H9 (cell line): ENCODE data around the gene GIMAP7. TPM values are rescaled to one million over a fixed set of nuclear protein-coding genes. Genes with fewer than 3 reads are reported as not detected.

Source experiments
- DNase-seq: peaks from one replicate; pipeline ENCODE4 v3.0.0-alpha.2; 2017
- H2AFZ ChIP-seq: one replicate; pipeline ENCODE4 v1.6.1; 2013; ENCODE audit warnings: mild to moderate bottlenecking, low read length, control low read depth, moderate library complexity
- H2AK5ac ChIP-seq: 2 replicates; pipeline ENCODE4 v1.6.1; 2013; ENCODE audit warnings: low read length, control low read depth, mixed read lengths; ENCODE audit not compliant: insufficient read length
- H2BK120ac ChIP-seq: one replicate; pipeline ENCODE4 v1.6.1; 2013; ENCODE audit warnings: low read depth, mild to moderate bottlenecking, low read length, control low read depth, inconsistent platforms; ENCODE audit not compliant: poor library complexity, severe bottlenecking
- H2BK12ac ChIP-seq: 2 replicates; pipeline ENCODE4 v1.6.1; 2013; ENCODE audit warnings: low read length, control low read depth, mixed read lengths, low read depth; ENCODE audit not compliant: insufficient read length
- H2BK15ac ChIP-seq: 2 replicates; pipeline ENCODE4 v1.6.1; 2013; ENCODE audit warnings: low read depth, low read length, control low read depth
- H2BK20ac ChIP-seq: one replicate; pipeline ENCODE4 v1.6.1; 2013; ENCODE audit warnings: low read depth, mild to moderate bottlenecking, low read length, control low read depth, inconsistent platforms; ENCODE audit not compliant: poor library complexity, severe bottlenecking
- H2BK5ac ChIP-seq: 2 replicates; pipeline ENCODE4 v1.6.1; 2013; ENCODE audit warnings: low read length, control low read depth, mixed read lengths; ENCODE audit not compliant: insufficient read length
- H3K14ac ChIP-seq: 2 replicates; pipeline ENCODE4 v1.6.1; 2013; ENCODE audit warnings: low read length, control low read depth; ENCODE audit not compliant: insufficient read depth
- H3K18ac ChIP-seq: 2 replicates; pipeline ENCODE4 v1.6.1; 2013; ENCODE audit warnings: low read depth, mild to moderate bottlenecking, mixed read lengths, low read length, control low read depth; ENCODE audit not compliant: insufficient read length
- H3K23ac ChIP-seq: 2 replicates; pipeline ENCODE4 v1.6.1; 2013; ENCODE audit warnings: low read length, control low read depth, mixed read lengths, low read depth; ENCODE audit not compliant: insufficient read length
- H3K23me2 ChIP-seq: 2 replicates; pipeline ENCODE4 v1.6.1; 2013; ENCODE audit warnings: low read depth, mild to moderate bottlenecking, mixed read lengths, low read length, control low read depth; ENCODE audit not compliant: insufficient read length, poor library complexity, severe bottlenecking
- H3K27ac ChIP-seq: 2 replicates; pipeline ENCODE4 v1.5.1; 2013; ENCODE audit warnings: low read length, control low read depth, mixed read lengths, low read depth; ENCODE audit not compliant: insufficient read length
- H3K27me3 ChIP-seq: 2 replicates; pipeline ENCODE4 v1.6.1; 2013; ENCODE audit warnings: low read length, control low read depth, inconsistent platforms; ENCODE audit not compliant: insufficient read depth
- H3K4ac ChIP-seq: 2 replicates; pipeline ENCODE4 v1.6.1; 2013; ENCODE audit warnings: low read depth, mild to moderate bottlenecking, control low read depth, inconsistent platforms, low read length, moderate library complexity
- H3K4me1 ChIP-seq: 2 replicates; pipeline ENCODE4 v1.6.1; 2013; ENCODE audit warnings: low read length, control low read depth, inconsistent platforms; ENCODE audit not compliant: insufficient read depth
- H3K4me2 ChIP-seq: 2 replicates; pipeline ENCODE4 v1.6.1; 2013; ENCODE audit warnings: low read length, control low read depth, mixed read lengths; ENCODE audit not compliant: insufficient read length, insufficient read depth
- H3K56ac ChIP-seq: 2 replicates; pipeline ENCODE4 v1.6.1; 2013; ENCODE audit warnings: low read depth, mild to moderate bottlenecking, mixed read lengths, low read length, control low read depth; ENCODE audit not compliant: insufficient read length
- H3K79me1 ChIP-seq: 2 replicates; pipeline ENCODE4 v1.6.1; 2013; ENCODE audit warnings: low read depth, mild to moderate bottlenecking, moderate library complexity, low read length, control low read depth, inconsistent platforms; ENCODE audit not compliant: insufficient read depth, poor library complexity, severe bottlenecking
- H3K79me2 ChIP-seq: 2 replicates; pipeline ENCODE4 v1.6.1; 2013; ENCODE audit warnings: low read length, control low read depth, inconsistent platforms; ENCODE audit not compliant: insufficient read depth
- H3K9ac ChIP-seq: 2 replicates; pipeline ENCODE4 v1.6.1; 2013; ENCODE audit warnings: low read length, control low read depth, mixed read lengths; ENCODE audit not compliant: insufficient read length; ENCODE audit errors: extremely low read depth
- H3K9me3 ChIP-seq: one replicate; pipeline ENCODE4 v1.6.1; 2013; ENCODE audit warnings: low read depth, low read length, inconsistent platforms; ENCODE audit not compliant: control insufficient read depth
- H3T11ph ChIP-seq: one replicate; pipeline ENCODE4 v1.6.1; 2013; ENCODE audit warnings: mild to moderate bottlenecking, low read length, control low read depth, inconsistent platforms
- H4K20me1 ChIP-seq: one replicate; pipeline ENCODE4 v1.6.1; 2013; ENCODE audit not compliant: control insufficient read depth, insufficient read length, insufficient read depth
- H4K5ac ChIP-seq: 2 replicates; pipeline ENCODE4 v1.6.1; 2013; ENCODE audit warnings: low read depth, mild to moderate bottlenecking, mixed read lengths, low read length, control low read depth; ENCODE audit not compliant: insufficient read length
- H4K8ac ChIP-seq: replicated peaks from 2 replicates; pipeline ENCODE4 v1.6.1; 2013; ENCODE audit warnings: low read length, control low read depth, mixed read lengths, low read depth; ENCODE audit not compliant: insufficient read length
- H4K91ac ChIP-seq: 2 replicates; pipeline ENCODE4 v1.6.1; 2013; ENCODE audit warnings: low read depth, mild to moderate bottlenecking, moderate library complexity, mixed read lengths, low read length, control low read depth; ENCODE audit not compliant: insufficient read length
- H3K27ac Mint-ChIP-seq, 3 experiments: 2 replicates in 2 of 3; 3 replicates in 1 of 3; pipeline ENCODE4 v1.8.0; 2020 to 2021; ENCODE audit warnings: mixed read lengths in 3 of 3, mild to moderate bottlenecking in 1 of 3, moderate library complexity in 1 of 3
- H3K27me3 Mint-ChIP-seq: 2 replicates; pipeline ENCODE4 v1.8.0; 2021; ENCODE audit warnings: low read depth, mild to moderate bottlenecking, moderate library complexity, mixed read lengths
- H3K36me3 Mint-ChIP-seq, 3 experiments: 2 replicates in 2 of 3; 3 replicates in 1 of 3; pipeline ENCODE4 v1.8.0; 2020 to 2021; ENCODE audit warnings: low read depth in 3 of 3, mixed read lengths in 3 of 3; ENCODE audit not compliant: insufficient read depth in 1 of 3
- H3K4me1 Mint-ChIP-seq, 2 experiments: 2 replicates each; pipeline ENCODE4 v1.8.0; 2020; ENCODE audit warnings: mixed read lengths in 2 of 2
- H3K4me3 Mint-ChIP-seq, 2 experiments: 2 replicates in 1 of 2; 3 replicates in 1 of 2; pipeline ENCODE4 v1.8.0; 2020 to 2021; ENCODE audit warnings: mild to moderate bottlenecking in 2 of 2, mixed read lengths in 2 of 2, moderate library complexity in 1 of 2
- H3K9me3 Mint-ChIP-seq, 2 experiments: 2 replicates in 1 of 2; 3 replicates in 1 of 2; pipeline ENCODE4 v1.8.0; 2020; ENCODE audit warnings: mild to moderate bottlenecking in 2 of 2, mixed read lengths in 2 of 2, moderate library complexity in 1 of 2
- CTCF ChIP-seq: fragments of 200-600 bp; sonication (generic); conservative IDR thresholded peaks from 3 replicates; pipeline ENCODE4 v1.8.0; 2021; ENCODE audit warnings: antibody characterized with exemption, mild to moderate bottlenecking
- WGBS: extraction: QIAGEN DNeasy Blood & Tissue Kit; methylation state at CpG from one replicate; pipeline ENCODE4 v1.1.7; 2013; ENCODE audit warnings: missing lambda C conversion rate, low lambda C conversion rate, mixed read lengths; ENCODE audit not compliant: insufficient read length; ENCODE audit errors: extremely low coverage; 5-methylcytosine and 5-hydroxymethylcytosine counted together
- total RNA-seq: library from RNA; stranded (reverse); gene quantifications from 2 replicates; pipeline ENCODE4 v1.2.1, GENCODE V29; 2021

GIMAP7 gene
- total RNA-seq, 1 experiment from 2014 or later = not detected

DNA sequence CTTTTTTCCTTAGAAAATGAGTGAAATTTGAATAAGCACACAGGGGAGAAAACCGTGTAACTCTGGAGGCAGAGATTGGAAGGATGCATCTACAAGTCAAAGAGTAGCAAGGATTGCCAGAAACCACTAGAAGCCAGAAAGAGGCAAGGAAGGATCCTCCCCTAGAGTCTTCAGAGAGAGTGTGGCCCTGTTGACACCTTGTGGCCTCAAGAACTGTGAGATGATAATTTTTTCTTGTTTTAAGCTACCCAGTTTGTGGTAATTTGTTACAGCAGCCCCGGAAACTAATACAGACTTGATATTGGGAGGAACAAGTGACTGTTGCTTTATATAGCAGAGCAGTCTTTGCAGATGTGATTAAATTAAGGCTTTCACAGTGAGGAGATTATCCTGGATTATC is 3.6 kb upstream of the GIMAP7 start:
- H3K27me3 Mint-ChIP-seq = peaks cover 52% of the 10 kb centered on the region

More for the DNA sequence above, 3.6 kb upstream of the GIMAP7 start:
- WGBS = no CpG with 5 or more reads among the region's 2 CpGs
- Histone ChIP-seq H2AK5ac (no peak overlapping the region), H4K20me1 (no peaks in the 10 kb centered on the region), H3K9ac (no peak overlapping the region), H3K9me3 (no peaks in the 10 kb centered on the region), H3K56ac (no peak overlapping the region), H3K23ac (no peak overlapping the region), H2BK12ac (no peak overlapping the region), H3K23me2 (no peaks in the 10 kb centered on the region), H4K5ac (no peak overlapping the region), H3T11ph (no peak overlapping the region), H3K4me2 (no peak overlapping the region), H3K4me1 (no peaks in the 10 kb centered on the region), H2BK15ac (no peak overlapping the region), H3K79me2 (no peaks in the 10 kb centered on the region), H3K18ac (no peak overlapping the region), H3K79me1 (no peaks in the 10 kb centered on the region), H4K91ac (no peak overlapping the region), H4K8ac (no peak overlapping the region), H2AFZ (no peak overlapping the region), H2BK5ac (no peak overlapping the region), H3K27me3 (no peaks in the 10 kb centered on the region), H3K27ac (no peak overlapping the region), H2BK120ac (no peak overlapping the region), H3K14ac (no peak overlapping the region), H2BK20ac (no peak overlapping the region), H3K4ac (no peak overlapping the region)
- Mint-ChIP-seq H3K4me3 (no peak overlapping the region), H3K27ac (no peak overlapping the region), H3K9me3 (no peaks in the 10 kb centered on the region; a peak in 1 of 5 replicates), H3K4me1 (0 out of 4 replicates have a peak, but pooled peaks cover 0 to 2% of the 10 kb centered on the region in 2 experiments), H3K36me3 (no peaks in the 10 kb centered on the region)
- TF ChIP-seq CTCF = no peak
- DNase-seq = no peak
